Liver (tissue), 9 donors: ENCODE results near the gene CDK13. TPM values are rescaled to one million over a fixed set of nuclear protein-coding genes. Genes with fewer than 3 reads are reported as not detected.

ENCODE experiments used
- DNase-seq: peaks from one replicate; pipeline ENCODE4 v3.0.0-alpha.2; 2017; ENCODE audit warnings: low spot score
- H3K27ac ChIP-seq, 2 donors: one replicate each; pipeline ENCODE4 v1.7.0; 2013; ENCODE audit warnings: inconsistent platforms in 2 of 2, low read length in 2 of 2, control low read depth in 1 of 2, low read depth in 1 of 2, mild to moderate bottlenecking in 1 of 2
- H3K27me3 ChIP-seq, 4 donors: one replicate each; pipeline versions ENCODE4 v1.6.1 to v1.7.0; 2013; ENCODE audit warnings: low read length in 3 of 4, inconsistent platforms in 1 of 4, mild to moderate bottlenecking in 1 of 4, moderate library complexity in 1 of 4; ENCODE audit not compliant: control insufficient read depth in 4 of 4, insufficient read depth in 4 of 4
- H3K36me3 ChIP-seq, 4 donors: one replicate each; pipeline versions ENCODE4 v1.6.1 to v1.7.0; 2013; ENCODE audit warnings: low read length in 3 of 4, mild to moderate bottlenecking in 3 of 4, low read depth in 1 of 4, moderate library complexity in 1 of 4; ENCODE audit not compliant: control insufficient read depth in 4 of 4, insufficient read depth in 3 of 4
- H3K4me1 ChIP-seq, 4 donors: one replicate each; pipeline versions ENCODE4 v1.6.1 to v1.7.0; 2013; ENCODE audit warnings: low read length in 3 of 4, mild to moderate bottlenecking in 3 of 4, moderate library complexity in 1 of 4; ENCODE audit not compliant: control insufficient read depth in 4 of 4, insufficient read depth in 4 of 4
- H3K4me3 ChIP-seq, 3 donors: one replicate each; pipeline versions ENCODE4 v1.6.1 to v1.7.0; 2013; ENCODE audit warnings: low read length in 3 of 3, control low read depth in 1 of 3, low read depth in 1 of 3, mild to moderate bottlenecking in 1 of 3
- H3K9ac ChIP-seq, 2 donors: one replicate each; pipeline ENCODE4 v1.7.0; 2013; ENCODE audit warnings: low read length in 2 of 2, mild to moderate bottlenecking in 2 of 2, moderate library complexity in 2 of 2, control low read depth in 1 of 2, low read depth in 1 of 2
- H3K9me3 ChIP-seq, 4 donors: one replicate each; pipeline versions ENCODE4 v1.6.1 to v1.7.0; 2013; ENCODE audit warnings: low read length in 3 of 4; ENCODE audit not compliant: control insufficient read depth in 4 of 4
- CTCF ChIP-seq: fragments of 150-350 bp; IDR thresholded peaks from 2 replicates; pipeline ENCODE4 v1.5.1; 2017; ENCODE audit warnings: improper control_type of control experiment, low read depth, low read length; ENCODE audit not compliant: missing input control
- EGR1 ChIP-seq, 2 donors: IDR thresholded peaks; 2 replicates each; pipeline ENCODE4 v1.6.1; 2016 to 2018; ENCODE audit warnings: antibody characterized with exemption in 2 of 2, low read depth in 2 of 2
- FOXA1 ChIP-seq: IDR thresholded peaks from 2 replicates; pipeline ENCODE4 v1.6.1; 2016; ENCODE audit warnings: antibody characterized with exemption
- FOXA2 ChIP-seq: IDR thresholded peaks from 2 replicates; pipeline ENCODE4 v1.6.1; 2016; ENCODE audit warnings: antibody characterized with exemption
- GABPA ChIP-seq, 2 donors: IDR thresholded peaks in 1 of 2; conservative IDR thresholded peaks in 1 of 2; 2 replicates each; pipeline ENCODE4 v1.6.1; 2016; ENCODE audit warnings: antibody characterized with exemption in 2 of 2, mild to moderate bottlenecking in 1 of 2, moderate library complexity in 1 of 2
- HNF4A ChIP-seq, 2 donors: conservative IDR thresholded peaks; 2 replicates each; pipeline ENCODE4 v1.6.1; 2016; ENCODE audit warnings: antibody characterized with exemption in 2 of 2, mild to moderate bottlenecking in 2 of 2
- HNF4G ChIP-seq: IDR thresholded peaks from 2 replicates; pipeline ENCODE4 v1.6.1; 2016; ENCODE audit warnings: antibody characterized with exemption
- JUND ChIP-seq, 2 donors: IDR thresholded peaks; 2 replicates each; pipeline ENCODE4 v1.6.1; 2016; ENCODE audit warnings: antibody characterized with exemption in 2 of 2
- NR2F2 ChIP-seq: IDR thresholded peaks from 2 replicates; pipeline ENCODE4 v1.6.1; 2016; ENCODE audit warnings: antibody characterized with exemption
- RAD21 ChIP-seq, 2 donors: IDR thresholded peaks; 2 replicates each; pipeline ENCODE4 v1.6.1; 2016; ENCODE audit warnings: antibody characterized with exemption in 2 of 2, mild to moderate bottlenecking in 2 of 2
- REST ChIP-seq: IDR thresholded peaks from 2 replicates; pipeline ENCODE4 v1.6.1; 2016; ENCODE audit warnings: antibody characterized with exemption, mild to moderate bottlenecking
- RXRA ChIP-seq, 2 donors: IDR thresholded peaks; 2 replicates each; pipeline ENCODE4 v1.6.1; 2017 to 2018; ENCODE audit warnings: antibody characterized with exemption in 2 of 2, mild to moderate bottlenecking in 1 of 2
- SP1 ChIP-seq: IDR thresholded peaks from 2 replicates; pipeline ENCODE4 v1.6.1; 2018; ENCODE audit warnings: antibody characterized with exemption, mild to moderate bottlenecking
- TAF1 ChIP-seq: conservative IDR thresholded peaks from 2 replicates; pipeline ENCODE4 v1.6.1; 2016; ENCODE audit warnings: antibody characterized with exemption, mild to moderate bottlenecking
- YY1 ChIP-seq: IDR thresholded peaks from 2 replicates; pipeline ENCODE4 v1.6.1; 2016; ENCODE audit warnings: antibody characterized with exemption, mild to moderate bottlenecking
- WGBS: extraction: QIAGEN DNeasy Blood & Tissue Kit; methylation state at CpG from one replicate; pipeline ENCODE4 v1.1.7; 2013; 5-methylcytosine and 5-hydroxymethylcytosine counted together
- polyA plus RNA-seq, 2 donors: library from polyadenylated mRNA; stranded (reverse) in 1 of 2; unstranded in 1 of 2; fragments of 200-250 nt in 1 of 2; fragments of >200 nt in 1 of 2; fragmentation: Nextera tagmentation in 1 of 2; extraction: Ambion mirVana in 1 of 2; gene quantifications; one replicate each; pipeline versions ENCODE4 v1.2.1 to v1.2.3, GENCODE V29; 2013 to 2015
- total RNA-seq, 2 donors: library from RNA; depleted of rRNA; stranded (reverse); fragments of >200 nt; gene quantifications; one replicate each; pipeline ENCODE4 v1.2.3, GENCODE V29; 2014
- TF ChIP-seq, protein P1 (sequence below): IDR thresholded peaks from 2 replicates; pipeline ENCODE4 v1.6.1; 2016; ENCODE audit warnings: antibody characterized with exemption
- TF ChIP-seq, protein P2 (sequence below): IDR thresholded peaks from 2 replicates; pipeline ENCODE4 v1.6.1; 2016; ENCODE audit warnings: antibody characterized with exemption
- TF ChIP-seq, protein P3 (sequence below): IDR thresholded peaks from 2 replicates; pipeline ENCODE4 v1.6.1; 2016; ENCODE audit warnings: antibody characterized with exemption
- donor health status: healthy.
- donor health status: healthy.
- donor health status: healthy.
- donor health status: healthy.
- donor health status: healthy.

CDK13 gene
- total and polyA plus RNA-seq, 4 donors, result 8.8 to 51.1 (median 23.2) TPM

DNA sequence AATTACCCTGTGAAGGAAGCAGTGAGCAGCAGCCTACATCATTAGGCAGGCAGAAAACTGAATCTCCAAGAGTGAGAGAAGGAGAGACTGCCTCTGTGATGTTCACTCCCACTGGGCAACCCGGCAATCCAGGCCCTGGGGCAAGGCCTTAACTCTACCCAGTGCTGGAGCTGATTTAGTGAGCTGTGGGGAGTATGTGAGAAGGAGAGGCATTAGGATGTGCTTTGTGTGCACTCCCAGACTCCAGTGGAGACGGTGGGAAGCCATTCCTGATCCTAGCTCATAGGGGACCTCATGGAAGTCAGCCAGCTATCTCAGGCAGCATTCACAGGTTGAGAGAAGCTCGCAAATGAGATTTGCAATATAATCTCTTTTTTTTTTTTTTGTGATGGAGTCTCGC lies 41.1 kb upstream of the CDK13 start:
- TF ChIP-seq GABPA (IDR thresholded peaks at IDR 0.05 in 1 of 2, conservative IDR thresholded peaks at IDR 0.05 in 1 of 2), result no peak
- Histone ChIP-seq H3K9ac (no peak overlapping the region), H3K9me3 (no peaks in the 10 kb centered on the region), H3K36me3 (no peaks in the 10 kb centered on the region), H3K27ac (no peak overlapping the region), H3K4me1 (no peaks in the 10 kb centered on the region), H3K27me3 (no peaks in the 10 kb centered on the region), H3K4me3 (no peak overlapping the region)
- 95% methylated on average over 4 of the region's 4 CpGs for WGBS
- DNase-seq, result no peak

GRCh38 chr7:39909526-39909925 lies 40.5 kb upstream of the CDK13 start:
- DNase-seq, result no peak
- Histone ChIP-seq H3K4me1 (no peaks in the 10 kb centered on the region), H3K9ac (no peak overlapping the region), H3K27me3 (no peaks in the 10 kb centered on the region), H3K27ac (no peak overlapping the region), H3K36me3 (no peaks in the 10 kb centered on the region), H3K4me3 (no peak overlapping the region), H3K9me3 (no peaks in the 10 kb centered on the region)
- no peak for TF ChIP-seq GABPA (IDR thresholded peaks at IDR 0.05 in 1 of 2, conservative IDR thresholded peaks at IDR 0.05 in 1 of 2)
- TF ChIP-seq NR2F2, result no peak
- WGBS, result 86% methylated on average over 1 of the region's 1 CpG

DNA sequence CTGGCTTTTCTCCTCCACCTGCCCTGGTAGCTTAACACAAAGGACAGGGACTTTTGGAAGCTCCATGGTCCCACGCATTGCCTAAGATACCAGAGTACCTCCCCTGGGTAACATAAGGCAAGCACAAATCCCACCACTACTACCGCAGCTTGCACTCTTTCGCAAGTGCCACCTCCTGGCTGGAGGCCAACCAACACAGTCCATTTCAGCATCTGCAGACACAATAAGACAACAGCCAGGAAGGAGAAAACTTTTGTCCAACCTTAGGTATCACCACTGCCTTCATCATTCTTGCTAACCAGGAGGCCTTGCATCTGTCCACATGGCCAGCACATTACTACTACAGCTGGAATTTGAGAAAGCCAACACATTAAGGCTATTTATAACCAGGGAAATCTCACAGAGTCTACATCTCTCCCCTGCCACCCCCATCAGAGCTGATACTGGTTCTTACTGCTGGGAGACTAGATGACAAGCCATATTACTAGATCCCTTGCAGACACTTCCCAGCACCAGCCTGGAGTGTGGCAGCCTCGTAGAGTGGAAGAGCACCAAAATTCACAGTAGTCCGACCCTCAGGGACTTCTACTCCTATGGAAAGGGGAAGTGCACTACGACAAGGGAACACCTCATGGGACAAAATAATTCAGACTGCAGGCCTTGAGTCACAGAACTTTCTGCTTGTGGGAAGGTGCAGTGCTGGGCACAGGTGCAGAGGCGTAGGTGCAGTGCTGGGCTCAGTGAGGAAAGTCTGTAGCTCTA lies 39.8 kb upstream of the CDK13 start:
- DNase-seq, result no peak
- Histone ChIP-seq H3K9ac (no peak overlapping the region), H3K27ac (no peak overlapping the region), H3K4me1 (no peaks in the 10 kb centered on the region), H3K27me3 (no peaks in the 10 kb centered on the region), H3K36me3 (no peaks in the 10 kb centered on the region), H3K9me3 (no peaks in the 10 kb centered on the region), H3K4me3 (no peak overlapping the region)
- no peak for TF ChIP-seq FOXA2
- TF ChIP-seq JUND (IDR thresholded peaks at IDR 0.05), result no peak
- TF ChIP-seq CTCF, result no peak
- no peak for TF ChIP-seq FOXA1
- TF ChIP-seq NR2F2, result no peak
- TF ChIP-seq HNF4A (conservative IDR thresholded peaks at IDR 0.05), result no peak
- no peak for TF ChIP-seq EGR1 (IDR thresholded peaks at IDR 0.05; ENCODE audit: low read depth in 2 of 2)
- no peak for TF ChIP-seq RXRA (IDR thresholded peaks at IDR 0.05)
- TF ChIP-seq HNF4G, result no peak
- TF ChIP-seq TAF1, result no peak
- TF ChIP-seq, protein P1, sequence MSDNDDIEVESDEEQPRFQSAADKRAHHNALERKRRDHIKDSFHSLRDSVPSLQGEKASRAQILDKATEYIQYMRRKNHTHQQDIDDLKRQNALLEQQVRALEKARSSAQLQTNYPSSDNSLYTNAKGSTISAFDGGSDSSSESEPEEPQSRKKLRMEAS, result no peak
- TF ChIP-seq REST, result no peak
- TF ChIP-seq GABPA (IDR thresholded peaks at IDR 0.05 in 1 of 2, conservative IDR thresholded peaks at IDR 0.05 in 1 of 2), result no peak
- TF ChIP-seq, protein P2, sequence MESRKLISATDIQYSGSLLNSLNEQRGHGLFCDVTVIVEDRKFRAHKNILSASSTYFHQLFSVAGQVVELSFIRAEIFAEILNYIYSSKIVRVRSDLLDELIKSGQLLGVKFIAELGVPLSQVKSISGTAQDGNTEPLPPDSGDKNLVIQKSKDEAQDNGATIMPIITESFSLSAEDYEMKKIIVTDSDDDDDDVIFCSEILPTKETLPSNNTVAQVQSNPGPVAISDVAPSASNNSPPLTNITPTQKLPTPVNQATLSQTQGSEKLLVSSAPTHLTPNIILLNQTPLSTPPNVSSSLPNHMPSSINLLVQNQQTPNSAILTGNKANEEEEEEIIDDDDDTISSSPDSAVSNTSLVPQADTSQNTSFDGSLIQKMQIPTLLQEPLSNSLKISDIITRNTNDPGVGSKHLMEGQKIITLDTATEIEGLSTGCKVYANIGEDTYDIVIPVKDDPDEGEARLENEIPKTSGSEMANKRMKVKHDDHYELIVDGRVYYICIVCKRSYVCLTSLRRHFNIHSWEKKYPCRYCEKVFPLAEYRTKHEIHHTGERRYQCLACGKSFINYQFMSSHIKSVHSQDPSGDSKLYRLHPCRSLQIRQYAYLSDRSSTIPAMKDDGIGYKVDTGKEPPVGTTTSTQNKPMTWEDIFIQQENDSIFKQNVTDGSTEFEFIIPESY, result no peak
- TF ChIP-seq SP1, result no peak
- TF ChIP-seq, protein P3, sequence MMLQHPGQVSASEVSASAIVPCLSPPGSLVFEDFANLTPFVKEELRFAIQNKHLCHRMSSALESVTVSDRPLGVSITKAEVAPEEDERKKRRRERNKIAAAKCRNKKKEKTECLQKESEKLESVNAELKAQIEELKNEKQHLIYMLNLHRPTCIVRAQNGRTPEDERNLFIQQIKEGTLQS, result no peak
- no peak for TF ChIP-seq YY1
- no peak for TF ChIP-seq RAD21 (IDR thresholded peaks at IDR 0.05)
- 66% methylated on average over 7 of the region's 7 CpGs for WGBS
